ENCODE measurements around the gene SRD5A2. TPM values are rescaled to one million over a fixed set of nuclear protein-coding genes. Genes with fewer than 3 reads are reported as not detected.
A peak's percentile ranks its signal among the peaks of the same experiment; 100 is the strongest.

The SRD5A2 gene, protein sequence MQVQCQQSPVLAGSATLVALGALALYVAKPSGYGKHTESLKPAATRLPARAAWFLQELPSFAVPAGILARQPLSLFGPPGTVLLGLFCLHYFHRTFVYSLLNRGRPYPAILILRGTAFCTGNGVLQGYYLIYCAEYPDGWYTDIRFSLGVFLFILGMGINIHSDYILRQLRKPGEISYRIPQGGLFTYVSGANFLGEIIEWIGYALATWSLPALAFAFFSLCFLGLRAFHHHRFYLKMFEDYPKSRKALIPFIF
- total RNA-seq (2014; rRNA removed; shearing (Covaris generic)) (not detected in 2 replicates), polyA plus RNA-seq (2016; fragmentation: Nextera tagmentation; extraction: Ambion mirVana) (not detected in 2 replicates)

DNA sequence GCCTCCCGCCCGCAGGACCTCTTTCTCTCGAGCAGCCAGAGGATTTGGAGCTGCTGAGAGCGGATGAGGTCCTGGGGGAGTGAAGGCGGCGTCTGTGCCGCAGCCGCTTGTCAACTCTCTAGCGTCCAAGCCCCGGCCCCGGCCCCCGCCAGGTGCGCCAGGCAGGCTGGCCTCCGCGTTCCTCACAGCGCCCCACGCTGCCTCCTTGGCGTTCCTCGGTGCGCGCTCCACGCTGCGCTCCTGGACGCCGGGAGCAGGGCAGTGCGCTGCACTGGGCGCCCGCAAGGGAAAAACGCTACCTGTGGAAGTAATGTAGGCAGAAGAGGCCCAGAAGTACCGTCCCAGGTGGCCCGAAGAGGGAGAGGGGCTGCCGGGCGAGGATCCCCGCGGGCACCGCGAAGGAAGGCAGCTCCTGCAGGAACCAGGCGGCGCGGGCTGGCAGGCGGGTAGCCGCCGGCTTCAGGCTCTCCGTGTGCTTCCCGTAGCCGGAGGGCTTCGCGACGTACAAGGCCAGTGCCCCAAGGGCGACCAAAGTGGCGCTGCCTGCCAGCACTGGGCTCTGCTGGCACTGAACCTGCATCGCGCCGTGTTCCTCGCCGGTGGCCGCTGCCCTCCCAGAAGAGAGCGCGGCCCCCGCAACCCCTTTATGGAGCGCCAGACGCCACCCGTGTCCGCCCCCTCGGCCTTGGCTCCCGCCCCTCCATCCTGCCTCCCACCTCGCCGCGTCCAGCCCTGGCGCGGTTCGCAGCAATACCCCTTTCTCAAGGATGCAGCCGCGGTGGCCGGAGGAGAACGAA, at the start of gene SRD5A2:
SRD5A2 (minus strand) TSS at position 618 of the 797 bp plus-strand sequence; CDS start at position 580, 38 bp downstream.
- Histone ChIP-seq H3K27me3 (replicated peaks; ENCODE audit: insufficient read depth) (peaks cover 36% of the 10 kb centered on the region), H3K79me2 (ENCODE audit: insufficient read depth) (no peaks in the 10 kb centered on the region), H3K4me1 (ENCODE audit: insufficient read depth) (no peaks in the 10 kb centered on the region), H3K4me3 (no peak within 1 kb of the TSS), H4K20me1 (ENCODE audit: insufficient read depth) (no peaks in the 10 kb centered on the region), H2AFZ (no peak within 1 kb of the TSS), H3K9me3 (ENCODE audit: low read depth) (no peaks in the 10 kb centered on the region), H3K27ac (no peak within 1 kb of the TSS), H3K9ac (no peak within 1 kb of the TSS), H3K4me2 (ENCODE audit: unreplicated experiment) (no peak within 1 kb of the TSS), H3K9me2 (ENCODE audit: insufficient read depth) (no peaks in the 10 kb centered on the region), H3F3A (ENCODE audit: insufficient read depth) (no peaks in the 10 kb centered on the region), H3K36me3 (ENCODE audit: low read depth) (no peaks in the 10 kb centered on the region)
- no peak for TF ChIP-seq EZH2phosphoT487 (IDR thresholded peaks at IDR 0.05; ENCODE audit: insufficient read depth, low read depth)
- peak; percentile 50 for TF ChIP-seq EZH2 (IDR thresholded peaks at IDR 0.05; ENCODE audit: insufficient read depth, poor library complexity, severe bottlenecking)
- 6 to 7% methylated on average over 58 to 61 of the region's 76 CpGs for WGBS, 2 experiments (ENCODE audit: low coverage in 1 of 2, low lambda C conversion rate in 2 of 2, missing lambda C conversion rate in 2 of 2)
- in situ Hi-C loops (cut with MboI) = no loop called here
- no peak for DNase-seq

DNA sequence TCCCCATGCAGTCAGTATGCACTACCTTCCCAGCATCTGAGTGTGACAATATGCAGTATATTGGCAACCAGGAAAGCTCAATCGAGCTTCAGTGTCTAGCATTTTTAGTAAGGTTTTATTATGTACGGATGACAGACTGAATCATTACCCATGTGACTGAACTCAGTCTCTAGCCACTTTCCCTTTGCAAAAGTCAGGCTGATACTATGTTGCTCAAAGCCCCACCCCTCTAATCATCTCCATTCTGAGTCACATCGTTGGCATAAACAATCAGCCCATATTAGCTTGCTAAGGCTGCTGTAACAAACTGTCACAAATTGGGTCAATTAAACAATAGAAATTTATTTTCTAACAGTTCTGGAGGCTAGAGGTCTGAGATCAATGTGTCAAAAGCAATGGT, 25.8 kb upstream of the SRD5A2 start:
- Histone ChIP-seq H3K79me2 (ENCODE audit: insufficient read depth) (no peaks in the 10 kb centered on the region), H3K4me1 (ENCODE audit: insufficient read depth) (no peaks in the 10 kb centered on the region), H2AFZ (no peak overlapping the region), H3K4me2 (ENCODE audit: unreplicated experiment) (no peak overlapping the region), H3K4me3 (no peak overlapping the region), H3K27ac (no peak overlapping the region), H3K9ac (no peak overlapping the region), H3K36me3 (ENCODE audit: low read depth) (no peaks in the 10 kb centered on the region), H4K20me1 (ENCODE audit: insufficient read depth) (no peaks in the 10 kb centered on the region), H3K27me3 (replicated peaks; ENCODE audit: insufficient read depth) (no peaks in the 10 kb centered on the region), H3K9me3 (ENCODE audit: low read depth) (no peaks in the 10 kb centered on the region), H3K9me2 (ENCODE audit: insufficient read depth) (no peaks in the 10 kb centered on the region), H3F3A (ENCODE audit: insufficient read depth) (no peaks in the 10 kb centered on the region)
- 0% methylated on average over 3 of the region's 3 CpGs for WGBS, 2 experiments (ENCODE audit: low coverage in 1 of 2, low lambda C conversion rate in 2 of 2, missing lambda C conversion rate in 2 of 2)
- in situ Hi-C loops (cut with MboI) = no loop called here
- peak; percentile 52 for DNase-seq
- TF ChIP-seq EZH2phosphoT487 (IDR thresholded peaks at IDR 0.05; ENCODE audit: insufficient read depth, low read depth) (no peak), EZH2 (IDR thresholded peaks at IDR 0.05; ENCODE audit: insufficient read depth, poor library complexity, severe bottlenecking) (no peak)

DNA sequence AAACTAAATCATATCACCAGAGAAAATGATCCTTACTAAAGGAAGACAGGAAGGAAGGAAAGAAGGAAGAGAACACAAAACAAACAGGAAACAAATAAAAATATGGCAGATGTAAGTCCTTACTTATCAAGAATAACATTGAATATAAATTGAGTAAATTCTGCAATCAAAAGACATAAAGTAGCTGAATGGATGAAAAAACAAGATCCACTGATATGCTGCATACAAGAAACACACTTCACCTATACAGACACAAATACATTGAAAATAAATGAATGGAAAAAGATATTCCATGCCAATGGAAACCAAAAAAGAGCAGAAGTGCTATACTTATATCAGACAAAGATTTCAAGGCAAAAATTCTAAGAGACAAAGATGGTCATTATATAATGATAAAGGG, 18.0 kb upstream of the SRD5A2 start:
- Histone ChIP-seq H2AFZ (no peak overlapping the region), H3K4me3 (no peak overlapping the region), H4K20me1 (ENCODE audit: insufficient read depth) (no peaks in the 10 kb centered on the region), H3K27ac (no peak overlapping the region), H3K79me2 (ENCODE audit: insufficient read depth) (no peaks in the 10 kb centered on the region), H3K4me2 (ENCODE audit: unreplicated experiment) (no peak overlapping the region), H3F3A (ENCODE audit: insufficient read depth) (no peaks in the 10 kb centered on the region), H3K27me3 (replicated peaks; ENCODE audit: insufficient read depth) (no peaks in the 10 kb centered on the region), H3K9ac (no peak overlapping the region), H3K9me3 (ENCODE audit: low read depth) (no peaks in the 10 kb centered on the region), H3K9me2 (ENCODE audit: insufficient read depth) (no peaks in the 10 kb centered on the region), H3K4me1 (ENCODE audit: insufficient read depth) (no peaks in the 10 kb centered on the region), H3K36me3 (ENCODE audit: low read depth) (no peaks in the 10 kb centered on the region)
- no peak for DNase-seq
- TF ChIP-seq EZH2 (IDR thresholded peaks at IDR 0.05; ENCODE audit: insufficient read depth, poor library complexity, severe bottlenecking) (no peak), EZH2phosphoT487 (IDR thresholded peaks at IDR 0.05; ENCODE audit: insufficient read depth, low read depth) (no peak)
- in situ Hi-C loops (cut with MboI) = no loop called here

DNA sequence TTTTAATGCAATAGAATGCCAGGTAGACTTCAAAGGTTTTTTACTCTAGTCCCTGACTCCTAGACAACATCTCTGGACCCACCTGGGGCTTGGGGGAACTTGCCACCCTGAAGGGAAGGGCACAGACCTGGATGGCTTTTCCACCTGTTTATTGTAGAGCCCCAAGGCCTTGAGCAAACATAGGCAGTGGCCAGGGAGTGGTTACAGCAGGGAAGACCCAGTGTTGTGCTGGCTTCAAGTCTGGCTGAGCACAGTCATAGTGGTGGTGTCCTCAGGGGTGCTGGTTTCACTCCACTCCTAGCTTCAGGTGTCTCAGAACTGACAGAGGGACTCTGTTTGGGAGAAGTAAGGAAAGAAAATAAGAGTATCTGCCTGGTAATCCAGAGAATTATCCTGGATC, 5.5 kb upstream of the SRD5A2 start:
- Histone ChIP-seq H3K4me2 (ENCODE audit: unreplicated experiment) (no peak overlapping the region), H3K79me2 (ENCODE audit: insufficient read depth) (no peaks in the 10 kb centered on the region), H2AFZ (no peak overlapping the region), H3K9me2 (ENCODE audit: insufficient read depth) (no peaks in the 10 kb centered on the region), H3K9me3 (ENCODE audit: low read depth) (no peaks in the 10 kb centered on the region), H3K9ac (no peak overlapping the region), H3K27ac (no peak overlapping the region), H3K4me3 (no peak overlapping the region), H3K36me3 (ENCODE audit: low read depth) (no peaks in the 10 kb centered on the region), H3K4me1 (ENCODE audit: insufficient read depth) (no peaks in the 10 kb centered on the region), H4K20me1 (ENCODE audit: insufficient read depth) (no peaks in the 10 kb centered on the region), H3K27me3 (replicated peaks; ENCODE audit: insufficient read depth) (no peaks in the 10 kb centered on the region; the same call in 1 of the 2 replicates), H3F3A (ENCODE audit: insufficient read depth) (no peaks in the 10 kb centered on the region)
- no peak for DNase-seq
- in situ Hi-C loops (cut with MboI) = no loop called here
- no peak for TF ChIP-seq EZH2phosphoT487 (IDR thresholded peaks at IDR 0.05; ENCODE audit: insufficient read depth, low read depth)
- TF ChIP-seq EZH2 (IDR thresholded peaks at IDR 0.05; ENCODE audit: insufficient read depth, poor library complexity, severe bottlenecking) = no peak
